ENCODE data around the gene LTBP1. TPM values are rescaled to one million over a fixed set of nuclear protein-coding genes. Genes with fewer than 3 reads are reported as not detected.

Gene LTBP1
- total and polyA plus RNA-seq, 9 donors = 13.5 to 117 (median 41.8) TPM

DNA sequence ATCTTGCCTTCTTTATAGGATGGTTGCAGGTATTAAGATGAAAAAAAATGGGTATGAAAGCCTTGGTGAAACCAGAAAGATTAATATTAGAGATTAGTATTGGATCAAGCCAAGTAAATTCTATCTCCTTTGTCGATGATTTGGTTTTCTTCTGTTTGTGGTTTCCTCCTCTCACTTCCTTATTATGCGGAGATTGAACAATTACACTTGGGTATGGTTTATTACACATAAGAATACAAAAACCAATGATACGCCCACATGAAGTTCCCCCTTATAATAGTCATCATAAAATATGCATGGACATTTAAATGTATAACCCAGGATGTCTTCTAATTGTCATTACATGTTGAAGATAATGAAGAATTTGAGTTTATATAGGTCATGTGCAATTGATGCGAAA is 4.9 kb downstream of the LTBP1 start:
- no peaks in the 10 kb centered on the region for H3K36me3 ChIP-seq
- H3K4me3 ChIP-seq = no peak overlapping the region
- 90 to 91% (median 91%) methylated on average over 4 of the region's 4 CpGs for WGBS, 3 donors
- H3K4me1 ChIP-seq (ENCODE audit: insufficient read depth) = no peaks in the 10 kb centered on the region
- no peak for DNase-seq
- intact Hi-C loops (cut with DNase I) = no loop called here
- H3K27me3 ChIP-seq = no peaks in the 10 kb centered on the region
- no peaks in the 10 kb centered on the region for H3K9me3 ChIP-seq
- TF ChIP-seq, protein P1, sequence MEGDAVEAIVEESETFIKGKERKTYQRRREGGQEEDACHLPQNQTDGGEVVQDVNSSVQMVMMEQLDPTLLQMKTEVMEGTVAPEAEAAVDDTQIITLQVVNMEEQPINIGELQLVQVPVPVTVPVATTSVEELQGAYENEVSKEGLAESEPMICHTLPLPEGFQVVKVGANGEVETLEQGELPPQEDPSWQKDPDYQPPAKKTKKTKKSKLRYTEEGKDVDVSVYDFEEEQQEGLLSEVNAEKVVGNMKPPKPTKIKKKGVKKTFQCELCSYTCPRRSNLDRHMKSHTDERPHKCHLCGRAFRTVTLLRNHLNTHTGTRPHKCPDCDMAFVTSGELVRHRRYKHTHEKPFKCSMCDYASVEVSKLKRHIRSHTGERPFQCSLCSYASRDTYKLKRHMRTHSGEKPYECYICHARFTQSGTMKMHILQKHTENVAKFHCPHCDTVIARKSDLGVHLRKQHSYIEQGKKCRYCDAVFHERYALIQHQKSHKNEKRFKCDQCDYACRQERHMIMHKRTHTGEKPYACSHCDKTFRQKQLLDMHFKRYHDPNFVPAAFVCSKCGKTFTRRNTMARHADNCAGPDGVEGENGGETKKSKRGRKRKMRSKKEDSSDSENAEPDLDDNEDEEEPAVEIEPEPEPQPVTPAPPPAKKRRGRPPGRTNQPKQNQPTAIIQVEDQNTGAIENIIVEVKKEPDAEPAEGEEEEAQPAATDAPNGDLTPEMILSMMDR (IDR thresholded peaks at IDR 0.05) = no peak
- no peak overlapping the region for H3K27ac ChIP-seq

DNA sequence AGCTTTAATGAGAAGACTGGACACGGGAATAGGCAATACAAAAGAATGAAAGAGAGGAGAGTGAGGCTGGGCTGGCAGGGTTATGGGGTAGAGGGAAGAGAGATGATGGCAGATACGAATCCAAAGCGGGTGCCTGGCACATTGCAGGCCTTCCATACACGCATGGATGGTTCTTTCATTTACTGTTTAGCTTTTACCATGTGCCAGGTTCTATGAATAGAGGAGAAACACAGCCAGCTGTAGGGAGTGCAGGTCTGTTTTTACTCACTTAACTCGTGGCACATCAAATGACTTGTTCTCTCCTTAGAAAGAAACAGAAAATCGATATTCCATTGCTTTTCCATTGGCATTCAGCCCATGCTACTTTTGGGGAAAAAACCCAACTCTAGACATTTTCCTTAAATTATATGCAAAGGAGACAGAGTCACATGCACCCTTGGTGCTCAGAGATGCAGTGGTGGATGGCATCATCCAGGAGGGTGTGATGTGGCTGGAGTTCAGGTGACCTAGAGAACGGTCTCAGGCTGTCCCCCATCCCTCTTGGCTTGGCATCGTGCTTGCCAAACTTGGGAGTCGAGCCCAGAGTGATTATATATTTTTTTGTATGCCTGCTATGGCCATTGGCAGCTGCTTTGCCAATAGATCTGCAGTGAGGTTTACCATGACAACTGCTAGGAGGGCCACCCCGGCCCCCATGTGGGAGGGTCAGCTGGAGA is 6.2 kb downstream of the LTBP1 start:
- intact Hi-C loops (cut with DNase I) = no loop called here
- no peak overlapping the region for H3K27ac ChIP-seq
- H3K9me3 ChIP-seq = no peaks in the 10 kb centered on the region
- WGBS, 3 donors = 84 to 86% (median 85%) methylated on average over 10 of the region's 10 CpGs
- DNase-seq = no peak
- H3K4me1 ChIP-seq (ENCODE audit: insufficient read depth) = no peaks in the 10 kb centered on the region
- no peaks in the 10 kb centered on the region for H3K27me3 ChIP-seq
- H3K4me3 ChIP-seq = no peak overlapping the region
- H3K36me3 ChIP-seq = no peaks in the 10 kb centered on the region
- no peak for TF ChIP-seq EP300 (IDR thresholded peaks at IDR 0.05)
- TF ChIP-seq, protein P1 (IDR thresholded peaks at IDR 0.05) = no peak

DNA sequence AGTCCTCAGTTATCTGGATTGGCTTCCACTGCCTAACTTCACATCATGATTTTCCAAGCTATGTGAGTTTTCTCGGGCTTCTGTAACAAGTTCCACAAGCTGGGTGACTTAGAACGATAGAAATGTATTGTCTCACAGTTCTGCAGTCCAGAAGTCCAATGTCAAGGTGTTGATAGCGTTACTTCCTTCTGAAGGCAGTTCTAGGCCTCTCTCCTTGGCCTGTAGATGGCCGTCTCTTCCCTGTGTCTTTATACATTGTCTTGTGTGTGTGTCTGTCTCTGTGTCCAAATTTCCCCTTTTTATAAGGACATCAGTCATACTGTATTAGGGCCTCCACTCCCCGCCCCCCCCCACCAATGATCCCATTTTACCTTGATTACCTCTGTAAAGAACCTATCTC is 7.5 kb downstream of the LTBP1 start:
- 92 to 96% (median 94%) methylated on average over 5 of the region's 5 CpGs for WGBS, 3 donors
- Histone ChIP-seq H3K4me1 (ENCODE audit: insufficient read depth) (no peaks in the 10 kb centered on the region), H3K27ac (no peak overlapping the region), H3K9me3 (no peaks in the 10 kb centered on the region), H3K36me3 (no peaks in the 10 kb centered on the region), H3K4me3 (no peak overlapping the region), H3K27me3 (no peaks in the 10 kb centered on the region)
- TF ChIP-seq, protein P1 (IDR thresholded peaks at IDR 0.05) = no peak
- TF ChIP-seq POLR2A (IDR thresholded peaks at IDR 0.05) = no peak
- TF ChIP-seq EP300 (IDR thresholded peaks at IDR 0.05) = no peak
- intact Hi-C loops (cut with DNase I) = no loop called here
- no peak for DNase-seq

DNA sequence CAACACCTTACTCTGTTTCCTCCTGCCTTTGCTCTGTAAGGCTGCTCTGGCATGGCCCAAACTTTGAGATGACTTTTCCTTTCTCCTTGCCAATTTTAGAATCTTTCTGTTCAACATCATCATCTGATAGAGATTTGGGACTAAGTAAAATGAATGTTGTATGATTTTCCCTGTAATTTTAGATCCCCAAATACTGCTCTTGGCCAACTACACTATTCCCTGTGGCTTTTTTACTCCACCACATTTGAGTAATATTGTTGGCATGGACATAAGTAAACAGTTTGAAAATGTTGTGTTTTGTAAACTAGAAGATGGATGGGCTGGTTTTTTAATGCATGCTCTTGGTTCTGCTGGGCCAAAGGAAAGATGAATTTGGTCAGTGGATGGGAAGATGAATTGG is 12.1 kb downstream of the LTBP1 start:
- H3K27ac ChIP-seq = no peak overlapping the region
- H3K4me3 ChIP-seq = no peak overlapping the region
- H3K27me3 ChIP-seq = no peaks in the 10 kb centered on the region
- TF ChIP-seq POLR2A (IDR thresholded peaks at IDR 0.05) (no peak), EP300 (IDR thresholded peaks at IDR 0.05) (no peak)
- TF ChIP-seq, protein P1 (IDR thresholded peaks at IDR 0.05) = no peak
- no peaks in the 10 kb centered on the region for H3K36me3 ChIP-seq
- intact Hi-C loops (cut with DNase I) = no loop called here
- no peaks in the 10 kb centered on the region for H3K4me1 ChIP-seq (ENCODE audit: insufficient read depth)
- H3K9me3 ChIP-seq = no peaks in the 10 kb centered on the region
- DNase-seq = no peak

Data from ovary (tissue), 9 donors.